ENCODE results near the gene RNF34.

DNA sequence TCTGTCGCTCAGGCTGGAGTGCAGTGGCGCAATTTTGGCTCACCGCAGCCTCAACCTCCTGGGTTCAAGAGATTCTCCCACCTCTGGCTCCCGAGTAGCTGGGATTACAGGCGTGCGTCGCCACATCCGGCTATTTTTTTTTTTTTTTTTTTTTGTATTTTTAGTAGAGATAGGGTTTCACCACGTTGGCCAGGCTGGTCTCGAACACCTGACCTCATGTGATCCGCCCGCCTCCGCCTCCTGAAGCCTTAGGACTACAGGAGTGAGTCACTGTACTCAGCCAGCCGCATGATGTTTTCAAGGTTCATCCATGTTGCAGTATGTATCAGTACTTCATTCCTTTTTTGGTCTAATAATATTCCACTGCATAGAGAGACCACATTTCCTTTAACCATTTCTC, 2.4 kb upstream of the RNF34 start:
- TF ChIP-seq, protein P1, sequence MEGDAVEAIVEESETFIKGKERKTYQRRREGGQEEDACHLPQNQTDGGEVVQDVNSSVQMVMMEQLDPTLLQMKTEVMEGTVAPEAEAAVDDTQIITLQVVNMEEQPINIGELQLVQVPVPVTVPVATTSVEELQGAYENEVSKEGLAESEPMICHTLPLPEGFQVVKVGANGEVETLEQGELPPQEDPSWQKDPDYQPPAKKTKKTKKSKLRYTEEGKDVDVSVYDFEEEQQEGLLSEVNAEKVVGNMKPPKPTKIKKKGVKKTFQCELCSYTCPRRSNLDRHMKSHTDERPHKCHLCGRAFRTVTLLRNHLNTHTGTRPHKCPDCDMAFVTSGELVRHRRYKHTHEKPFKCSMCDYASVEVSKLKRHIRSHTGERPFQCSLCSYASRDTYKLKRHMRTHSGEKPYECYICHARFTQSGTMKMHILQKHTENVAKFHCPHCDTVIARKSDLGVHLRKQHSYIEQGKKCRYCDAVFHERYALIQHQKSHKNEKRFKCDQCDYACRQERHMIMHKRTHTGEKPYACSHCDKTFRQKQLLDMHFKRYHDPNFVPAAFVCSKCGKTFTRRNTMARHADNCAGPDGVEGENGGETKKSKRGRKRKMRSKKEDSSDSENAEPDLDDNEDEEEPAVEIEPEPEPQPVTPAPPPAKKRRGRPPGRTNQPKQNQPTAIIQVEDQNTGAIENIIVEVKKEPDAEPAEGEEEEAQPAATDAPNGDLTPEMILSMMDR (IDR thresholded peaks at IDR 0.05 in 4 of 5, conservative IDR thresholded peaks at IDR 0.05 in 1 of 5) = no peak
- TF ChIP-seq POLR2A (IDR thresholded peaks at IDR 0.05) = no peak
